ENCODE measurements around the gene NRG2. TPM values are rescaled to one million over a fixed set of nuclear protein-coding genes. Genes with fewer than 3 reads are reported as not detected.

Gene NRG2
- total RNA-seq, 6 donors from 2014 or later, result 0.46 to 4.2 (median 1.5) TPM

DNA sequence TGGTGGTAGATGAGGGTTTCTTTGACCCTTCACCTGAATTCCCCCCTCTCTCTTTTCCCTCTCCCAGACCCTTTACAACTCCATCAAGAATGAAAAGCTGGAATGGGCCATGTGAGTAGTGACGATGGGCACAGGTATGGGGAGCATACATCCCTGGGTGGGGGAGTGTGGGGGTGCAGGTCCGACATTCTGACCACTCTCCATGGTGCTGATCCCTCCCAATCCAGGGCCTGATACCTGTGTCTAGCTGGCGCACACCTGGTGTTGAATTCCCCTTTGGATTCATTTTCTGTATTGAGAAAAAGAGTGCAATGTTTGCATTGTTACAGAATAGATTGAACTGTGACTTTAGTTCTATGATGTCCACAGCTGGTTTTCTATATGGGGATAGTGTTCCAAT is 207.4 kb downstream of the NRG2 start:
- no peaks in the 10 kb centered on the region for H3K27me3 ChIP-seq
- no peak for DNase-seq
- H3K4me1 ChIP-seq, result no peaks in the 10 kb centered on the region
- WGBS, 2 donors, result 45 to 58% methylated on average over 2 to 3 of the region's 3 CpGs
- no peaks in the 10 kb centered on the region for H3K9me3 ChIP-seq
- H3K27ac ChIP-seq, result no peak overlapping the region
- TF ChIP-seq EP300 (IDR thresholded peaks at IDR 0.05), result no peak
- no peak for TF ChIP-seq POLR2A (IDR thresholded peaks at IDR 0.05)
- no peak for TF ChIP-seq POLR2AphosphoS5 (IDR thresholded peaks at IDR 0.05)
- TF ChIP-seq, protein P1, sequence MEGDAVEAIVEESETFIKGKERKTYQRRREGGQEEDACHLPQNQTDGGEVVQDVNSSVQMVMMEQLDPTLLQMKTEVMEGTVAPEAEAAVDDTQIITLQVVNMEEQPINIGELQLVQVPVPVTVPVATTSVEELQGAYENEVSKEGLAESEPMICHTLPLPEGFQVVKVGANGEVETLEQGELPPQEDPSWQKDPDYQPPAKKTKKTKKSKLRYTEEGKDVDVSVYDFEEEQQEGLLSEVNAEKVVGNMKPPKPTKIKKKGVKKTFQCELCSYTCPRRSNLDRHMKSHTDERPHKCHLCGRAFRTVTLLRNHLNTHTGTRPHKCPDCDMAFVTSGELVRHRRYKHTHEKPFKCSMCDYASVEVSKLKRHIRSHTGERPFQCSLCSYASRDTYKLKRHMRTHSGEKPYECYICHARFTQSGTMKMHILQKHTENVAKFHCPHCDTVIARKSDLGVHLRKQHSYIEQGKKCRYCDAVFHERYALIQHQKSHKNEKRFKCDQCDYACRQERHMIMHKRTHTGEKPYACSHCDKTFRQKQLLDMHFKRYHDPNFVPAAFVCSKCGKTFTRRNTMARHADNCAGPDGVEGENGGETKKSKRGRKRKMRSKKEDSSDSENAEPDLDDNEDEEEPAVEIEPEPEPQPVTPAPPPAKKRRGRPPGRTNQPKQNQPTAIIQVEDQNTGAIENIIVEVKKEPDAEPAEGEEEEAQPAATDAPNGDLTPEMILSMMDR (IDR thresholded peaks at IDR 0.05), result no peak
- H3K36me3 ChIP-seq, result no peaks in the 10 kb centered on the region
- H3K4me3 ChIP-seq, result no peak overlapping the region
- no peak for ATAC-seq (ENCODE audit: low FRiP score in 2 of 2)

DNA sequence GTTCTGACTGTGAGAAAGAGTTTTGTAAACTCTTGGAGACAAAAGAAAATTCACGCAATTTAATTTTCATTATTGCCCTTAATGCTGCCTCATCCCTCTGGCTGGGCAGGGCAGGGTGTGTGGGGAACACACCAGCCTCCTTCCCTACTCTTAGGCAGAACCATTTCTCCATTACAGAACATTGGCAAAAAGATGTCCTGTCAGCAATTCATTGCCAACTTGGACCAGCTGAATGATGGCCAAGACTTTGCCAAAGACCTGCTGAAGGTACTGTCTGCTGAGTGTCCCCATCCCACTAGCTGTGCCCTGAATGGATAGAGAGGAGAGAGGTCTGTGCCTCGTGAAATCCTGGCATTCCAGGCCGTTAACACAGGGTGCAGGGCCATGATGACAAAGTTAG is 209.6 kb downstream of the NRG2 start:
- H3K4me3 ChIP-seq, result no peak overlapping the region
- no peaks in the 10 kb centered on the region for H3K9me3 ChIP-seq
- H3K36me3 ChIP-seq, result no peaks in the 10 kb centered on the region
- 72 to 76% methylated on average over 3 of the region's 3 CpGs for WGBS, 2 donors
- ATAC-seq (ENCODE audit: low FRiP score in 2 of 2), result no peak
- no peak for DNase-seq
- TF ChIP-seq, protein P1 (IDR thresholded peaks at IDR 0.05), result no peak
- no peak for TF ChIP-seq EP300 (IDR thresholded peaks at IDR 0.05)
- TF ChIP-seq POLR2A (IDR thresholded peaks at IDR 0.05), result no peak
- TF ChIP-seq POLR2AphosphoS5 (IDR thresholded peaks at IDR 0.05), result no peak
- H3K27ac ChIP-seq, result no peak overlapping the region
- no peaks in the 10 kb centered on the region for H3K4me1 ChIP-seq
- H3K27me3 ChIP-seq, result no peaks in the 10 kb centered on the region

DNA sequence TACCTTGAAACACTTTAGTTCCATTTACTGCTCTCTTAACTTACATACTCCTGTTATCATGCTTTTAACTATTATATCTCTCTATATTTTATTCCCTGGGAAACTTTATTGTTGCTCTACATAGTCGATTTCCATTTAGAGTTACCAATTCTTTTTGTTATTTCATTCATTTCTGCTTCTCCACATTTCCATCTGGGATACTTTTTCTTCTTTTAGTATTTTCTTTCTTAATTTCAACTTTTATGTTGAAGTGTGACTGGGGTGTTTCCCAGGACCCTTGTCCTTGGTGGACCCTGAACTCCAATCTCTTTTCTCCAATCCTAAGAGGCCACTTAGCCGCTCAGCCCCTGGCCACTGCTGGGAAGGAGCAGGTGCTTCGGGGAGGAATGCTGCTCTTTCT is 211.5 kb downstream of the NRG2 start:
- no peak overlapping the region for H3K4me3 ChIP-seq
- no peaks in the 10 kb centered on the region for H3K27me3 ChIP-seq
- ATAC-seq (ENCODE audit: low FRiP score in 2 of 2), result no peak
- no peaks in the 10 kb centered on the region for H3K9me3 ChIP-seq
- no peaks in the 10 kb centered on the region for H3K36me3 ChIP-seq
- WGBS, 2 donors, result 60 to 61% methylated on average over 3 of the region's 3 CpGs
- H3K27ac ChIP-seq, result no peak overlapping the region
- no peaks in the 10 kb centered on the region for H3K4me1 ChIP-seq
- DNase-seq, result no peak
- TF ChIP-seq EP300 (IDR thresholded peaks at IDR 0.05), result no peak
- TF ChIP-seq POLR2AphosphoS5 (IDR thresholded peaks at IDR 0.05), result no peak
- TF ChIP-seq POLR2A (IDR thresholded peaks at IDR 0.05), result no peak
- TF ChIP-seq, protein P1 (IDR thresholded peaks at IDR 0.05), result no peak

DNA sequence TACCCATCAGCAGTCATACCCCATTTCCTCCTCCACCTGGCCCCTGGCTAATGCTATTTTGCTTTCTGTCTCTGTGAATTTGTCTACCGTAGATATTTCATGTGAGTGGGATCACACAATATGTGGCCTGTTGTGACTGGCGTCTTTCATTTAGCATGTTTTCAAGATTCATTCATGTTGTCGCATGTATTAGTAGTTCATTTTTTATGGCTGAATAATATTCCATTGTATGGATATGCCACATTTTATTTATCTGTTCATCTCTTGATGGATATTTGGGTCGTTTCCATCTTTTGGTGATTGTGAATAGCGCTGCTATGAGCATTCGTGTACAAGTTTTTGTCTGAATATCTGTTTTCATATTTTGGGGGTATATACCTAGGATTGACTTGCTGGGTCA is 213.6 kb downstream of the NRG2 start:
- Histone ChIP-seq H3K36me3 (no peaks in the 10 kb centered on the region), H3K27ac (no peak overlapping the region), H3K4me3 (no peak overlapping the region), H3K4me1 (no peaks in the 10 kb centered on the region), H3K27me3 (no peaks in the 10 kb centered on the region), H3K9me3 (no peaks in the 10 kb centered on the region)
- 90% methylated on average over 6 of the region's 6 CpGs for WGBS, 2 donors
- ATAC-seq (ENCODE audit: low FRiP score in 2 of 2), result no peak
- no peak for TF ChIP-seq POLR2A (IDR thresholded peaks at IDR 0.05)
- TF ChIP-seq, protein P1 (IDR thresholded peaks at IDR 0.05), result no peak
- TF ChIP-seq POLR2AphosphoS5 (IDR thresholded peaks at IDR 0.05), result no peak
- no peak for TF ChIP-seq EP300 (IDR thresholded peaks at IDR 0.05)
- DNase-seq, result no peak

DNA sequence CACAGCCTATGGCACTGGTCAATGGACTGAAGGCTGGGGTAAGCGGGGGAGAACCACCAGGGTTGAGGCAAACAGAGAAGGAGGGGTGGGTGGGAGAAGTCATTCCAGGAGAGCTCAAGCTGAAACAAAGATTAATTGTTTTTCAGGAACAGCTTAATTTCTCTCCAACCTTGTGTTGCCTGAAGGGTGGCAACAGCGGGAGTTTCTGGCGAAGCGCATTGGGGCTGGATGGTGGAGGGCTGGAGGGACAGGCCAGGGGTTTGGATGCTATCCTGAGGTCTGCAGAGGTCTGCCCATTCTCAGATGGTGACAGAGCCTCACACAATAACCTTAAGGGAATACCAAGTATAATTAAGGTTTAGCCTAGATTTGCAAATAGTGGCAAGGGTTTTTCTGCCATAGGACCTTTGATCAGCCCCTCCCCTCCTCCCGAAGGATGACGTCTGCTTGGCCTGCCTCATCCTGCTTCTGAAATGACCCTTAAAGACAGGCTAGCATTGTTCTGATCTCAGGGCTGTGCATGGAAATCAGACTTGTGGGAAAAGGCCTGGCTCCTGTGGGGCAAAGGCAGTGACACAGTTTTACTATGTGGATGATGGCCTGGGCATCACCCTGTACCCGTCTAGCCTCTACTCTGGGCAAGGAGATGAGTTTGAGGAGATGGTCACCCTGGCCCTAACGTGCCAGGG is 214.7 kb downstream of the NRG2 start:
- H3K36me3 ChIP-seq, result no peaks in the 10 kb centered on the region

More for the DNA sequence above, 214.7 kb downstream of the NRG2 start:
- H3K4me1 ChIP-seq, result no peaks in the 10 kb centered on the region
- WGBS, 2 donors, result 77 to 85% methylated on average over 5 to 8 of the region's 8 CpGs
- no peaks in the 10 kb centered on the region for H3K27me3 ChIP-seq
- ATAC-seq (ENCODE audit: low FRiP score in 2 of 2), result no peak
- no peak overlapping the region for H3K4me3 ChIP-seq
- no peaks in the 10 kb centered on the region for H3K9me3 ChIP-seq
- no peak for DNase-seq
- TF ChIP-seq, protein P1 (IDR thresholded peaks at IDR 0.05), result no peak
- no peak for TF ChIP-seq POLR2AphosphoS5 (IDR thresholded peaks at IDR 0.05)
- no peak for TF ChIP-seq EP300 (IDR thresholded peaks at IDR 0.05)
- no peak for TF ChIP-seq POLR2A (IDR thresholded peaks at IDR 0.05)
- H3K27ac ChIP-seq, result no peak overlapping the region
